GM21423 (cell line): ENCODE results near the gene C19orf85.
A peak's percentile ranks its signal among the peaks of the same experiment; 100 is the strongest.

ENCODE experiments used
- ATAC-seq: cut with Tn5 transposase; IDR thresholded peaks from one replicate; pipeline ENCODE4 v1.9.1; 2021; ENCODE audit warnings: mild to moderate bottlenecking, moderate library complexity; ENCODE audit not compliant: unreplicated experiment

The C19orf85 gene

GRCh38 chr19:55478364-55478763 lies 13.8 kb upstream of the C19orf85 start:
- no peak for ATAC-seq

GRCh38 chr19:55477905-55478304 lies 13.4 kb upstream of the C19orf85 start:
- ATAC-seq = no peak

- ATAC-seq = peak; percentile 91
Observed at GRCh38 chr19:55476100-55476775, 11.7 kb upstream of the C19orf85 start, which contains the start of gene ZNF628. Gene ZNF628 (plus strand): TSS chr19:55476617. CDS start chr19:55479911, 3,294 bp downstream.

- ATAC-seq = no peak
Observed at GRCh38 chr19:55474269-55475265, 10.0 kb upstream of the C19orf85 start.

- ATAC-seq = no peak
Observed at GRCh38 chr19:55473225-55474012, 8.9 kb upstream of the C19orf85 start.

GRCh38 chr19:55472463-55472862 lies 7.9 kb upstream of the C19orf85 start:
- no peak for ATAC-seq

- ATAC-seq = no peak
Observed at GRCh38 chr19:55471266-55471665, 6.7 kb upstream of the C19orf85 start.

- no peak for ATAC-seq
Observed at GRCh38 chr19:55468054-55468393, 3.5 kb upstream of the C19orf85 start.

- ATAC-seq = no peak
Observed at GRCh38 chr19:55467236-55468053, 2.9 kb upstream of the C19orf85 start.

GRCh38 chr19:55466241-55466614 lies 1.7 kb upstream of the C19orf85 start:
- no peak for ATAC-seq

GRCh38 chr19:55465460-55466240 lies 1.1 kb upstream of the C19orf85 start:
- no peak for ATAC-seq

GRCh38 chr19:55464039-55464661 lies 401 bp downstream of the C19orf85 start:
- ATAC-seq = no peak

GRCh38 chr19:55463583-55464031 lies 944 bp downstream of the C19orf85 start:
- no peak for ATAC-seq

GRCh38 chr19:55462722-55463121 lies 1.8 kb downstream of the C19orf85 start:
- no peak for ATAC-seq

GRCh38 chr19:55461974-55462626 lies 2.5 kb downstream of the C19orf85 start:
- no peak for ATAC-seq

GRCh38 chr19:55461259-55461973 lies 3.1 kb downstream of the C19orf85 start, which contains the start of gene ISOC2:
Gene ISOC2 (minus strand): TSS chr19:55461642. CDS start chr19:55456486, 5,156 bp downstream.
- ATAC-seq = peak; percentile 92

GRCh38 chr19:55460670-55461258 lies 3.8 kb downstream of the C19orf85 start:
- no peak for ATAC-seq
